HG02759 (cell line): ENCODE data around the gene BAAT.
"Not testable (repeated sequence)": the region's sequence is repeated elsewhere in the genome, so short reads cannot be mapped to it uniquely, and the experiment has no call there.

ENCODE experiments used
- ATAC-seq: cut with Tn5 transposase; IDR thresholded peaks from one replicate; pipeline ENCODE4 v1.9.1; 2021; ENCODE audit warnings: mild to moderate bottlenecking, moderate library complexity; ENCODE audit not compliant: unreplicated experiment

The BAAT gene

GRCh38 chr9:101365181-101365580 is 19.6 kb downstream of the BAAT start:
- no peak for ATAC-seq

DNA sequence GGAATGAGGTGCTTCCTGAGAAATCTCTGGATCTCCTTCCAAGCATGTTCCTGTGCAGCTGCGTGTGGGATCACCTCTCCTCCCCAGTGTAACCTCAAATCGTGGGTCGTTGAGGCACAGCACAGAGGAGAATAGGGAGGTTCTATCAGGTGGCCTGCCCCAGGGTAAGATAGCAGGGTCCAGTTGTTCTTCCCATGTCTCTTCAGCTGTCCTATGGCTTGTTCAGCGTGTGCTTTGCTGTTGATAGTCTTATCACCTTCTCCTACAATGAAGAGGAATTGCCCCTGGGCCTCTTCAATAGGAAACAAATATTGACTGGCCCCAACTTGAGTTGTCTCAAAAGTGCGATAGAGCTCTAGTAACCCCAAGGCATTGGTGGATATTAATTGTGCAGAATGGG is 22.4 kb downstream of the BAAT start:
- no peak for ATAC-seq

DNA sequence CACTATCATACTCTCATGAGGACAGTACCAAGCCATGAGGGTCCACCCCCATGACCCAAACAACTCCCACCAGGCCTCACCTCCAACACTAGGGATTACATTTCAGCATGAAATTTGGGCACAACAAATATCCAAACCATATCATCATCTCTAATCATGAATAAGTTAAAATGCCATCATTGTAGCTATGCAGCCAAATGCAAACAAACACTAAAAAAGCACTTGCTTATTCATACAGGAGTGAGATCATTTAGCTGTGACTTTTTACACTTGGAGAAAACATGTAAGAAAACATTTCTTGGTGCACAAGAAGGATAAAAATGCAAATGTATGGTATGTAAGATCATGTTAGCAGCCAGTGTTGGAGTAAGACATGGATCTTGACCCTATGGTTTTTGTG is 24.2 kb downstream of the BAAT start:
- ATAC-seq, result no peak

GRCh38 chr9:101359679-101360078 is 25.1 kb downstream of the BAAT start:
- no peak for ATAC-seq

GRCh38 chr9:101356619-101357018 is 28.2 kb downstream of the BAAT start:
- no peak for ATAC-seq

DNA sequence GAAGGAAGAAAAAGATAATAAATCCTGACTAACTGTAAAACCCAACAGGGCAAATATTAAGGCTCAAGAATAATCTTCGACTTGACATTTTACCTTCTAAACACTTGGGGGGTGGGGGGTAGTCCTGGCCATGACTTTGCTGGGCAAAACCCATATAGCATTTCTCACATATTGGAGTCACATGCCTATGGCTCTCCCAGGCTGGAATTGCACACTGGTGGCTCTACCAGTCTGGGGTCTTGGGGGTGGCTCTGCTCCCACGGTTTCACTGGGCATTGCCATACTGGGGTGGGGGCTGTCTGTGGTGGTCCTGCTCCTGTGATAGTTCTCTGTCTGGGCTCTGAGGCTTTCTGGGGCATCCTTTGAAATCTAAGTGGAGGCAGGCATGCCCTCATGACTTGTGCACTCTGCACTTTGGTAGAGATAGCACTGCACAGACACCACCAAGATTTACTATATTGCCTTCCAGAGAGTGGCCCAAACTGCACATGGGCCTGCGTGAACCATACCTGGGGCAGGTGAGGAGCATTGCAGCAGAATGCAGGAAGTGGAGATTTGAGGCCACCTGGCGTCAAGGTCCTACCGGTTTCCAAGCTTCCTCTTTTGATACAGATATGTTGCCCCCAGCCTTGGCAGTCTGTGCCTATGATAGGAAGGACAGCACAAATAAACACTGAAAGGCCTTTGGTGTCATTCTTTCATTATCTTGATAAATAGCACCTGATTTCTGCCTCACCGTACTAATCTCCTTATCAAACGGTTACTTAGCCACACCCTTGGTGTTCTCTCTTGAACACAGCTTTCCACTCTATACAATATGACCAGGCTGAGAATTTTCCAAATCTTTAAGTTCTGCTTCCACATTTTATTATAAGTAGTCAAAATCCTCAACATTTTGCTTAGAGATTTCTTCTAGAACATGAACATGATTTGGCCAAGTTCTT is 29.8 kb downstream of the BAAT start:
- no peak for ATAC-seq

DNA sequence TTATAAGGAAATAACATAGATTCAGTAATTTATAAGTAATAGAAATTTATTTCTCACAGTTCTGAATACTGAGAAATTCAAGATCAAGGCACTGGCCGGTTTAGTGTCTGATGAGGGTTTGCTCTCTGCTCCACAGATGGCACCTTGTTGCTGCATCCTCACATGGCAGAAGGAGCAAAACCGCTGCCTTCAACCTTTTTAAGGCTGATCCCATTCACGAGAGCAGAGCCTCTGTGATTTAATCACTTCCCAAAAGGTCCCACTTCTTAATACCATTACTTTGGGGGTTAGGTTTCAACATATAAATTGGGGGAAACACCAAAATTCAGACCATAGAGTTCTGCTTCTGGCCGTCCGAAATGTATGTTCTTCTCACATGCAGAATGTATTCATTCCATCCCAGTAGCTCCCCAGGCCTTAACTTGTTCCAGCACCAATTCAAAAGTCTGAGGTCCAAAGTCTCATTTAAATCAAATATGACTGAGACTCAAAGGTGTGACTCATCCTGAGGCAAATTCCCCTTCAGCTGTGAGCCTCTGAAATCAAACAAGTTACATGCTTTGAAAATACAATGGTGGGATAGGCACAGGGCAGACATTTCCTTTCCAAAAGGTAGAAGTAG is 30.6 kb downstream of the BAAT start:
- no peak for ATAC-seq

DNA sequence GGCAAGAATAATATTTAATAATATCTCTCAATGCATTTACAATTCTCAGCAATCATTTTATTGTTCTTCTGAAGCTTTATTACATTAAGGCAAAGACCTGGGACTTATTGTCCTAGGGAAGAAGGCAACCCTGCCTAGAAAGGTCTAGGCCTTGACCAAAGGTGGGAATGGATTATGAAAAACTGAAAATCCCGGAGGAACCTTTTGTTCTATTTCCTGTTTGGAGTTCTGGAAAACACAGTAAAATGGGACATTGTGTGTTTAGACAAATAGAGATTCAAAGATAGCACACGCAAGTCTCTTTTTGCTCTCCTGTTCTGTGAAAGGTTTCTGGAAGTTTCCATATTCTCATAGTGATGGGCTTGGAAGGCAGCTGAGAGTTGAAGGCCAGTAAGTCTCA is 31.1 kb downstream of the BAAT start:
- no peak for ATAC-seq

DNA sequence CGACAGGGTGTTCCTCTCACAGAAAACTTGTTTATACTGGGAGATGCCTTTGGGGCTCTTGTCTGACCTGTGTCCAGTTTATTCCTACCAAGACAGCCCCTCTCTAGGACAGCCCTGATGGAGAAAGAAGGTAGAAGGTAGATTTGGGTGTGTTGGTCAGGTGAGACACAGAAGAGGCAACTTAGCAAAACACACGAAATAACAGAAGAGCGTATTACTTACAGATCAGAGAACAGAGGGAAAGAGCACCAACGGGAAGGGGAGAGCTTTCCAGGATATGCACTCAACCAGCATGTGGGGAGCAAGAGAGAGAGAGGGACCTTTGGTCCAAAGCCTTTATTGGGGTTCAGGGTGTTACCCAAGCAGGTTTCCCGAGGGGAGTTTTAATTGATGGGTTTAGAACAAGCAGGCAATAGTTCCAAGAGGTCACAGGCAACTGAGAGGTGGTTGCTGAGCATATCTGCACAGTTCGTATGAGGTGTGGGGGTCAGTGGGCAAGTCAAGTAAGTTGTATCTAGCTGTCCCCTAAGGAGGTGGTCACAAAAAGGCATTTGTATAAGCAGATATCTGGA is 31.8 kb downstream of the BAAT start:
- no peak for ATAC-seq

DNA sequence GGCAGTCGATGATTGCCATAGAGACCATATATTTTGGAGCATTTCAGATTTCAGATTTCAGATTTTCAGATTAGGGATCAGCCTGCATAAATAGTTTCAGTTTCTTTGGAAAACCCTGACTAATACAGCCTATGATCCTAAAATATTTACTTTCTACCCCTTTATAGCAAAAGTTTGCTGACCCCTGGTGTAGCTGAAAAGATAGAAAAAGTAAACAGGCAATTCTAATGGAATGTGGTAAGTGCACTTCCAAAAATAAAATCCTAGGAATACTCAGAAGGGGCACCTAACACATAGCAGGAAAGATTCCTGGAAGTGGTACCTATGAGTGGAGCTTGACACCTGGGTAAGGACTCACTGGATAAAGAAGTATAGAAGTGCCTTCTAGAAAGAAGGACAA is 34.5 kb downstream of the BAAT start:
- no peak for ATAC-seq

DNA sequence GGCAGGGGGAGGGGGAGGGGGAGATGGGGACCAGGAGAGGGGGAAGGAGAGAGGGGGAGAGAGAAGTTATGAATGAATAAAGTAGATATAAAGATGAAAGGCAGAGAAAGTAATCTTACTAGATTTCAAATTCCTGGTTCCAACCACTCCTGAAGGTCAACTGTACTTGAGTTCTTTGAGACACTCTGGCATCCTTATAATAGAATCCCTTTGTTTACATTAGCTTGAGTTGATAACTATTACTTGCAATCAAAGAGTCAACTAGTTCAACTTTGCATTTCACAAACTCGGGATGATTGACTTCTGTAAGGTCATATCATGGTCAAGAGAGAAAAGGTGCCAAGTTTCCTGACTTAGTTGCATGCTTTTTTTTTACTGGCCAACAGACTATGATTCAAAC is 42.2 kb downstream of the BAAT start:
- no peak for ATAC-seq

DNA sequence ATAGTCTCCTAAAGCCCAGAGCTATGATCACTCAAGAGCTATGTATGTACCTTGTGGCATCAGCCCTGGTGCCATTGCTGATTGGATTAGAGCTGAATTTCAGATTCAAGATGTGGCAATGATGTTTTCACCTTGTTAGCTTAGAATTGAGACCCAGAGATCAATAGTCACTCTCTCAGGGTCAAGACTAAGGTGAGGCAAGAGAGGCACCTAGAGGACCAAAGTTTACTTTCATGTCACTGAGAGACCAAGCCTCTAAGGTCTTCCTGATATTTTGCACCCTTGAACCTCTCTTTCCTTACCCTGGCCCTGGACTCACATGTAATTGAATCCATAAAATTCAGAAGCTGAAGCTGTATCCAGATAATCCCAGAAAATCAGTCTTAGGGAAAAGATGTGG is 42.8 kb downstream of the BAAT start:
- ATAC-seq, result no peak

DNA sequence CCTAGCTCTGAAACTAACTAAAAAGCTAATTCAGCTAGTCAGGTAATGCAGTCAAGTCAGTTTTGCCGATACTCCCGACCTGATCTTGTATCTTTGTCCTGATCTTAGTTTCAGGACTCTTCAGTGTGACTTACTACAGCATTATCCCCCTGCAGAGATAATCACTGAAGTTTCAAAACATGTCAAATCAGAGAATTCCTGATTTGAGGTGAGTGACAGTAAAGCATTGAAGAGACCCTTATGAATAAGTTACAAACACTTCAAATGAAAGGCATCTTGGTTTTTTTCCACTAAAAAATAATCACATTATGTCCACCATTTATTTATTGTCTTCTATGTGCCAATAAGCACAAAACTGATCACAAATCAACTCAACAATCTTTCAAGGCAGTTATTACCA is 47.6 kb downstream of the BAAT start:
- no peak for ATAC-seq

- no peak for ATAC-seq
Observed at GRCh38 chr9:101336091-101336490, 48.7 kb downstream of the BAAT start.

DNA sequence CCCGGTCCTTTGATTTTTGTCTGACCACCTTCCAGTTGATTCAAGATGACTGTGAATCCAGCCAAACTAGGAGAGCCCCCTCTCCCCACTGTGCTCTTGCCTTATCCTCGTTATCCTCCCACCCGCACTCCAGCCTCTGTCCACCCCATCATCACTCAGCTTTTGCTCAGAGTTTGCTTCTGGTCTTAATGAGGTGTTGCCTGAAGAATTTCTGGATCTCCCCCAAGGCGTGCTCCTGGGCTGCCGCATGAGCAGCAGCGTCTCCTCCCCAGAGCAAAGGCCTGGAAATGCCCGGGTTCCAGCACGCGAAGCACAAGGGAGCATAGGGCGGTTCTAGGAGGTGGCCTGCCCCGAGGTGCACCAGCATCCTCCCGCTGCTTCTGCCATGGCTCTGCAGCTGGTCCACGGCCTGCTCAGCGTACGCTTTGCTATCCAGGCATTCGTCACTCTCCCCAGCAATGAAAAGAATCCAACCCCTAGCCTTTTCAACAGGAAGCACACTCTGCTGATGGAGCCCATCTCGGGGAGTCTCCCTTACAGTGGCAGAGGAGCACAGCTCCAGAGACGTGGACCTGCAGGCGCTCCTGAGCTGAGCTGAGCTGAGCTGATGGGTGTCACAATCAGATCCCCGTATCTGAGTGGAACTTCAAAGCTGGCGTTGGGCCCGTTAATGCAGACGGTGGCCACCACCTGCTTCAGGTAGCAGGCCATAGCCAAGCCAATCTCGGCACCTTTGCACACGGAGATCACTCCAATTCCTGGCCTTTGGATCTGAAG is 50.7 kb downstream of the BAAT start:
- no peak for ATAC-seq

- ATAC-seq, result no peak
Observed at GRCh38 chr9:101333490-101333889, 51.3 kb downstream of the BAAT start.

DNA sequence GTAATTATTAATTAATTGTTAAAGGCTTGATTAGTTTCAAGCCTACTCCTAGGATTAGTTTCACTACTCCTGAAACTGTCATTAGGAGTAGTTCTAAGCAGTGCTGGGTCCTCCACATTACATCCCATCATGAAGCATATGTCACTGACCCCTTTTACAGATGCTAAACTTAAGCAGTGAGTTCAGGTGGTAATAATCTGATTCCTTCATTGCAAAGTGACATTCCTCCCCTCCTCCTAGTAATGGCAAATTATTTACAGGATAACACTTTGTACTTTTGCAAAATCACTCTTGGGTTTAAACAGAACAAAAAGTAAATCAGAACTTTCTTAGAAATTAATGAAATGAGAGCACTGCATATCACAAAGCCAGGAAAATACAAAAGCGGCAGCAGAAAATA is 52.4 kb downstream of the BAAT start:
- no peak for ATAC-seq

DNA sequence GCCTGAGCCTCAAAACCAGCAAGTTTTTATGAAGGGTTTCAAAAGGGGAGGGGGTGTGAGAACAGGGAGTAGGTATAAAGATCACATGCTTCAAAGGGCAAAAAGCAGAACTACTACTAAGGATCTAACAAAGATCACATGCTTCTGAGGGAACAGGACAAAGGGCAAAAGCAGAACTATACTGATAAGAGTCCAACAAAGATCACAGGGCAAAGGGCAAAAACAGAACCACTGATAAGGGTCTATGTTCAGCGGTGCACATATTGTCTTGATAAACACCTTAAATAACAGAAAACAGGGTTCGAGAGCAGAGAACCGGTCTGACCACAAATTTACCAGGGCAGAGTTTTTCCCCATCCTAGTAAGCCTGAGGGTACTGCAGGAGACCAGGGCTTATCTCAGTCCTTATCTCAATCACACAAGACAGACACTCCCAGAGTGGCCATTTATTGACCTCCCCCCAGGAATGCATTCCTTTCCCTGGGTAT is 57.3 kb downstream of the BAAT start:
- ATAC-seq, result not testable (repeated sequence)

DNA sequence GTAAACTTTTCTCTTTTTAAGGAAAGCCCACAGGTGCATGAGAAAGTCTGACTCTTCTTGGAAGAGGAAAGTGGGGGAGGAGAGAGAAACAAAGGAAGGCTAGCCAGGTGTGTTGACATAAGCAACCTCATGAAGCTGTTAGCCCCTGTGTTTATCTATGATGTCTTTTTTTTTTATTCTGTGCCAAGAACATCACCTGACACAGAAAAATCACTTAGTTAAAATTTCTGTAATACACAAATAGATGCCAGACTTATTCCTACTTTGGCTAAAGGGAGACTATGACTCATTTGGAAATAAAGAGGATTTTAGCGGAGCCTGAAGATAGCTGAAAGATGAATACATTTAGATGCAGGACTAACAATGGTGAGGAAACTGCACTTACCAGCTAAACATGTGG is 58.3 kb downstream of the BAAT start:
- ATAC-seq, result no peak

DNA sequence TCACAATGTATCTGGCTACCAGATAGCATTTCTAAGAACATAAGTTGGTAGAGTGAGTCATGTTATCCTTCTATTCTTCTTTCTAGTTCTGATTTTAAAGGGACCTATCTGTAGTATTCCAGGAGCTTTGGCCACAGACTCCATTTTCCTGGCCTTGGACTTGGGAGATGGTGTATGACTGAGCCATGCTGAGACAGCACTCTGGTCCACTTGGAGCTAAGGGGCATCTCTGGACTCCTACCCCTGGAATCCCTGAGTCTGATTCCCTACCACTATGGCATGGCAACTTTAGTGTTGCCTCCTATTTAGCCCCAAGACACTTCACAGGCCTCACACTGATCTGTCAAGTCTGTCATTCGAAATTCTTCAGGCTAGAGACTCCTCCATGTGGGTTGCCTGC is 58.8 kb downstream of the BAAT start:
- no peak for ATAC-seq

GRCh38 chr9:101325053-101325452 is 59.8 kb downstream of the BAAT start:
- ATAC-seq, result no peak
